OCI-LY1 (cell line): Measurements from ENCODE around the gene POLR2L.

Experiments
- H2AFZ ChIP-seq: fragments of 200-600 bp; sonication (generic), shearing (Covaris generic); 2 replicates; pipeline ENCODE4 v1.6.0; 2014; ENCODE audit warnings: antibody characterized with exemption, mild to moderate bottlenecking, low read length
- H3F3A ChIP-seq: fragments of 200-600 bp; sonication (generic), shearing (Covaris generic); 2 replicates; pipeline ENCODE4 v1.6.0; 2014; ENCODE audit warnings: mild to moderate bottlenecking, antibody characterized with exemption, low read length, moderate library complexity; ENCODE audit not compliant: insufficient read depth
- H3K27ac ChIP-seq: fragments of 200-600 bp; sonication (generic); 2 replicates; pipeline ENCODE4 v1.5.1; 2014; ENCODE audit warnings: low read length, mixed run types, mild to moderate bottlenecking, low read depth; ENCODE audit not compliant: poor library complexity, severe bottlenecking
- H3K27me3 ChIP-seq: fragments of 200-600 bp; sonication (generic); 2 replicates; pipeline ENCODE4 v1.6.0; 2014; ENCODE audit warnings: antibody characterized with exemption, mild to moderate bottlenecking, low read length, moderate library complexity; ENCODE audit not compliant: insufficient read depth
- H3K36me3 ChIP-seq: fragments of 200-600 bp; sonication (generic); 2 replicates; pipeline ENCODE4 v1.6.1; 2014; ENCODE audit warnings: mild to moderate bottlenecking, antibody characterized with exemption, low read length, moderate library complexity, mixed read lengths; ENCODE audit not compliant: insufficient read depth
- H3K4me1 ChIP-seq: fragments of 200-600 bp; sonication (generic); 2 replicates; pipeline ENCODE4 v1.5.1; 2014; ENCODE audit warnings: mild to moderate bottlenecking, low read length, moderate library complexity; ENCODE audit not compliant: insufficient read depth, severe bottlenecking
- H3K4me2 ChIP-seq: fragments of 200-600 bp; sonication (generic), shearing (Covaris generic); 2 replicates; pipeline ENCODE4 v1.6.1; 2014; ENCODE audit warnings: low read length
- H3K4me3 ChIP-seq: fragments of 200-600 bp; sonication (generic); 2 replicates; pipeline ENCODE4 v1.5.1; 2014; ENCODE audit warnings: low read length, low read depth, mild to moderate bottlenecking, mixed read lengths; ENCODE audit not compliant: poor library complexity, severe bottlenecking
- H3K79me2 ChIP-seq: fragments of 200-600 bp; shearing (Covaris generic); 2 replicates; pipeline ENCODE4 v1.6.1; 2016; ENCODE audit warnings: mixed run types, low read length, mixed read lengths; ENCODE audit not compliant: insufficient read depth
- H3K9ac ChIP-seq: fragments of 200-600 bp; sonication (generic), shearing (Covaris generic); 2 replicates; pipeline ENCODE4 v1.6.1; 2014; ENCODE audit warnings: mild to moderate bottlenecking, low read length, mixed read lengths
- H3K9me2 ChIP-seq: fragments of 200-600 bp; sonication (generic), shearing (Covaris generic); 2 replicates; pipeline ENCODE4 v1.6.1; 2014; ENCODE audit warnings: low read depth, mild to moderate bottlenecking, low read length, mixed read lengths
- H3K9me3 ChIP-seq: fragments of 200-600 bp; shearing (Covaris generic); 2 replicates; pipeline ENCODE4 v1.6.1; 2014; ENCODE audit warnings: low read length, mixed read lengths
- H4K20me1 ChIP-seq: fragments of 200-600 bp; sonication (generic), shearing (Covaris generic); 2 replicates; pipeline ENCODE4 v1.6.0; 2016; ENCODE audit warnings: mild to moderate bottlenecking, low read length; ENCODE audit not compliant: insufficient read depth
- EZH2 ChIP-seq: fragments of 200-600 bp; sonication (generic), shearing (Covaris generic); IDR thresholded peaks from 2 replicates; pipeline ENCODE4 v1.8.0; 2017; ENCODE audit warnings: borderline replicate concordance, mixed run types, mild to moderate bottlenecking, antibody characterized with exemption, low read length, moderate library complexity, mixed read lengths
- TF ChIP-seq, protein P1 (sequence below): fragments of 200-600 bp; sonication (generic), shearing (Covaris generic); IDR thresholded peaks from 2 replicates; pipeline ENCODE4 v1.5.1; 2017; ENCODE audit warnings: mild to moderate bottlenecking, antibody characterized with exemption, low read length, moderate library complexity, mixed read lengths

The POLR2L gene

DNA sequence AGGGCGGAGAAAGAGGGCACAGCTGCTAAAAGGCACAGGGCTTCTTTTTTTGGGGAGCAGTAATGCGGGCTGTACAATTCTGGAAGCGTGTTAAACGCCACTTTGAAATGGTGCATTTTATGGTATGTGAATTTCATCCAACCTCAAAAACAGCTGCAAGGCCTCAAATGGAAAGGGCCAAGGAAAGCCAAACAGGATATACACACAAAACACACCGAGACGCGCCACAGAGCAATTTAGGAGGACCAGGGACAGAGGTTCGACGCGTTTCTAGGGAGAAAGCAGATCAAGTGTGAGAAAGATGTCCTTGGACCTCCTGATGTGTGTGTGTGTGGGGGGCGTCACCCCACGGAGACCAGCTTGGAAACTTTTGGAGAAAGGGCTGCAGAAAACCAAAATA lies 31.4 kb upstream of the POLR2L start:
- Histone ChIP-seq H3K4me2 (no peak overlapping the region), H3K79me2 (no peaks in the 10 kb centered on the region), H3K9me3 (no peaks in the 10 kb centered on the region), H3K36me3 (peaks cover 4% of the 10 kb centered on the region; the same call in 1 of the 2 replicates), H3K4me3 (no peak overlapping the region), H3K27ac (no peak overlapping the region), H3K9me2 (no peaks in the 10 kb centered on the region), H4K20me1 (no peaks in the 10 kb centered on the region), H3K9ac (no peak overlapping the region), H3K27me3 (no peaks in the 10 kb centered on the region; the same call in 1 of the 2 replicates), H3K4me1 (no peaks in the 10 kb centered on the region), H2AFZ (no peak overlapping the region), H3F3A (no peaks in the 10 kb centered on the region)
- TF ChIP-seq, protein P1, sequence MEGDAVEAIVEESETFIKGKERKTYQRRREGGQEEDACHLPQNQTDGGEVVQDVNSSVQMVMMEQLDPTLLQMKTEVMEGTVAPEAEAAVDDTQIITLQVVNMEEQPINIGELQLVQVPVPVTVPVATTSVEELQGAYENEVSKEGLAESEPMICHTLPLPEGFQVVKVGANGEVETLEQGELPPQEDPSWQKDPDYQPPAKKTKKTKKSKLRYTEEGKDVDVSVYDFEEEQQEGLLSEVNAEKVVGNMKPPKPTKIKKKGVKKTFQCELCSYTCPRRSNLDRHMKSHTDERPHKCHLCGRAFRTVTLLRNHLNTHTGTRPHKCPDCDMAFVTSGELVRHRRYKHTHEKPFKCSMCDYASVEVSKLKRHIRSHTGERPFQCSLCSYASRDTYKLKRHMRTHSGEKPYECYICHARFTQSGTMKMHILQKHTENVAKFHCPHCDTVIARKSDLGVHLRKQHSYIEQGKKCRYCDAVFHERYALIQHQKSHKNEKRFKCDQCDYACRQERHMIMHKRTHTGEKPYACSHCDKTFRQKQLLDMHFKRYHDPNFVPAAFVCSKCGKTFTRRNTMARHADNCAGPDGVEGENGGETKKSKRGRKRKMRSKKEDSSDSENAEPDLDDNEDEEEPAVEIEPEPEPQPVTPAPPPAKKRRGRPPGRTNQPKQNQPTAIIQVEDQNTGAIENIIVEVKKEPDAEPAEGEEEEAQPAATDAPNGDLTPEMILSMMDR: no peak
- no peak for TF ChIP-seq EZH2

DNA sequence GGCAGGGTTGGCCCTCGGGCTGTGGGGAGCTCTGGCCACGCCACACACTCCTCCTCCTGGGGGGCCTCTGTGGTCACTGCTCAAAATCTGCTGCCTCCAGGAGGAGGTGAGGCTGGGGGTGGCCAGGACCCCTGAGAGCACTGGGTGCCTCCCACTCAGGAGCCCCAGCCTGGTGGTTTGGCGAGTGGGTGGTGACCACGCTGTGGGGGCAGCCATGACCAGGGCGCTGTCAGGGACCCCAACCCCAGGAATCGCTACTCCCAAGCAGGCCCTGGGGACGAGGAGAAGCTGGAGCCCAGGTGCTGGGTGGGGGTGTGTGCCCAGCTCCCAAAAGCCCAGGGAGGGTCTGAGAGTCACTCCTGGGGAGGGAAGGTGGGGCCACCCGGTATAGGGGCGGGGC lies 30.5 kb upstream of the POLR2L start:
- Histone ChIP-seq H3K79me2 (no peaks in the 10 kb centered on the region), H3K36me3 (peaks cover under 1% of the 10 kb centered on the region; the same call in 1 of the 2 replicates), H3F3A (no peaks in the 10 kb centered on the region), H3K4me2 (no peak overlapping the region), H3K4me3 (no peak overlapping the region), H3K4me1 (no peaks in the 10 kb centered on the region), H3K9me2 (no peaks in the 10 kb centered on the region), H3K9me3 (no peaks in the 10 kb centered on the region), H3K27me3 (no peaks in the 10 kb centered on the region; the same call in 1 of the 2 replicates), H3K9ac (no peak overlapping the region), H4K20me1 (no peaks in the 10 kb centered on the region), H2AFZ (no peak overlapping the region), H3K27ac (no peak overlapping the region)
- no peak for TF ChIP-seq EZH2
- TF ChIP-seq, protein P1: no peak

DNA sequence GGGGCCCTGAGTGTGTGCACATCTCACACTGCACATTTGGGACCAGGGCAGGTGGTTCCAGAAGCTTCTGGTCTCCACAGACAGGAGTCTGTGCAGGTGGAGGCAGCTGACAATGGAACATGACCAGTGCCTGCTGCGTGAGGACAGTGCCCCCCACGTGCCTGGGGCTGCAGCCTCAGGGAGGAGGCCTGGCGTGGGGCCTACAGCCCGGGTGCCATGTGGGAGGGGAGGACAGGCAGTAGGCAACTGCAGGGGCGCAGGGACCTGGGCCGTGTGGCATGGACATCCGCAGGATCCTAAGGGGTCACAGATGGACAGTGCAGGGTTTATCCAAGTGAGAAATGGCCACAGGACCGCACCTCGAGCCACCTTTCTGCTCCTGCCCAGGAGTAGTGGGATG lies 29.1 kb upstream of the POLR2L start:
- H3K9me2 ChIP-seq: no peaks in the 10 kb centered on the region

More for the DNA sequence above, 29.1 kb upstream of the POLR2L start:
- no peaks in the 10 kb centered on the region for H4K20me1 ChIP-seq
- H3K4me3 ChIP-seq: no peak overlapping the region
- TF ChIP-seq EZH2: no peak
- TF ChIP-seq, protein P1: no peak
- H3K9ac ChIP-seq: no peak overlapping the region
- H3F3A ChIP-seq: no peaks in the 10 kb centered on the region
- no peak overlapping the region for H3K27ac ChIP-seq
- H2AFZ ChIP-seq: no peak overlapping the region
- H3K4me2 ChIP-seq: no peak overlapping the region
- H3K4me1 ChIP-seq: no peaks in the 10 kb centered on the region
- no peaks in the 10 kb centered on the region for H3K9me3 ChIP-seq
- H3K27me3 ChIP-seq: no peaks in the 10 kb centered on the region; the same call in 1 of the 2 replicates
- H3K79me2 ChIP-seq: no peaks in the 10 kb centered on the region
- no peaks in the 10 kb centered on the region; the same call in 1 of the 2 replicates for H3K36me3 ChIP-seq
